ENCODE data around the gene ATG13.

Gene ATG13

GRCh38 chr11:46679241-46680163 lies 62.1 kb downstream of the ATG13 start:
- peaks cover 27 to 35% of the 10 kb centered on the region in 2 donors for H3K4me1 ChIP-seq (ENCODE audit: control insufficient read depth in 1 of 2, insufficient read depth in 2 of 2, low read length in 2 of 2)
- H3K27me3 ChIP-seq (ENCODE audit: control insufficient read depth in 1 of 2, insufficient read depth in 2 of 2, low read length in 2 of 2), result no peaks in the 10 kb centered on the region
- no peaks in the 10 kb centered on the region for H3K9me3 ChIP-seq (ENCODE audit: control insufficient read depth in 1 of 2, low read length in 2 of 2)
- peaks cover 50 to 73% of the 10 kb centered on the region in 2 donors for H3K36me3 ChIP-seq (ENCODE audit: control insufficient read depth in 1 of 2, insufficient read depth in 2 of 2, low read length in 2 of 2)
- no peak overlapping the region for H3K27ac ChIP-seq (ENCODE audit: low read depth, low read length)
- H3K9ac ChIP-seq (ENCODE audit: low read depth in 1 of 2, low read length in 2 of 2), result no peak overlapping the region
- H3K4me3 ChIP-seq (ENCODE audit: low read depth in 1 of 2, low read length in 2 of 2), result no peak overlapping the region

DNA sequence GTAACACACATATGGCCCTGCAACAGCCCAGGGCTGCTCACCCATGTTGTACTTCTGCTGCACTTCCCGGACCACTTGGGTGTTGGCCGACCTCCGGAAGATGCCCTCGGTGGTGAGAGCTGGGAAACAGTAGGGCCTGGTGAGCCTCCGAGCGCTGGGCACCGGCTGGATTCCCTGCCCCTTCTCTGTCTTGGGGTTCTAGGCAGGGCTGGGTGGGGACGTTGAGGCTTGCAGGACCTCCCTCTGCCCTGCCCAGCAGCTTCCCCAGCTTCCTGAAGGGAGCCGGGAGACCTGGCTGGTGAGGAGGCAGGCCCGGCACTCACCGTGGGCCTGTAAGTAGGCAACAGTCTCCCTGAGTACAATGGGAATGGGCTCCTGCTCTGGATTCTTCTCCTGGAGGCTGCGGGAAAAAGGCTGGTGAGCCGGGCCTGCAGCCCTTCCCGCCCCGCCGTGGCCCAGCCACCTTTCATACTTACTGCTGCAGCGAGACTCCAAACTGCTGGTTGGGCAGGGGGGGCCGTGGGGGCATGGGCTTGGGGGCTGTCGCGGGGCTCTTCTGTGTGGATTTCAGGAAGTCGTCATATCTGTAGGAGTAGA lies 62.9 kb downstream of the ATG13 start:
- Histone ChIP-seq H3K36me3 (ENCODE audit: control insufficient read depth in 1 of 2, insufficient read depth in 2 of 2, low read length in 2 of 2) (peaks cover 50 to 75% of the 10 kb centered on the region in 2 donors), H3K9me3 (ENCODE audit: control insufficient read depth in 1 of 2, low read length in 2 of 2) (no peaks in the 10 kb centered on the region), H3K4me3 (ENCODE audit: low read depth in 1 of 2, low read length in 2 of 2) (no peak overlapping the region), H3K9ac (ENCODE audit: low read depth in 1 of 2, low read length in 2 of 2) (no peak overlapping the region), H3K4me1 (ENCODE audit: control insufficient read depth in 1 of 2, insufficient read depth in 2 of 2, low read length in 2 of 2) (peaks cover 20 to 28% of the 10 kb centered on the region in 2 donors), H3K27ac (ENCODE audit: low read depth, low read length) (no peak overlapping the region), H3K27me3 (ENCODE audit: control insufficient read depth in 1 of 2, insufficient read depth in 2 of 2, low read length in 2 of 2) (no peaks in the 10 kb centered on the region)

DNA sequence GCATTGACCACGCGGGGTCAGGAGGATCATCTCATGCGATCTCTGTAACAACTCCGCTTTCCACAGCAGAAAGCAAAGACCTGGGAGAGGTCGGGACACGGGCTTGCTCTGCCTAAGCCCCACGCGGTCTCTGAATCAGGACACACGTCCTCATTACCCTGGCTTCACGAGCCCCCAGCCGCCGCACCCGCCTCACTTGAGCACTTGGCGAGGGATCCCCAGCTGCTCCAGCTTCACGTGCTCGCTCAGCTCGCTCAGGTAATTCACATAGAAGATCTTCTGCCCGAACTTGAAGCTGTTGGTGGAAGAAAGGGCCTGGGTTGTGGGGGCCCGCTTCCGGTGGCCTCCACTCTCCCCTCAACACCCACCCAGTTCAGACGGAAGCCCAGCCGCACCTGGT lies 63.5 kb downstream of the ATG13 start:
- H3K36me3 ChIP-seq (ENCODE audit: control insufficient read depth in 1 of 2, insufficient read depth in 2 of 2, low read length in 2 of 2), result peaks cover 50 to 75% of the 10 kb centered on the region in 2 donors
- no peak overlapping the region for H3K9ac ChIP-seq (ENCODE audit: low read depth in 1 of 2, low read length in 2 of 2)
- H3K4me1 ChIP-seq (ENCODE audit: control insufficient read depth in 1 of 2, insufficient read depth in 2 of 2, low read length in 2 of 2), result peaks cover 14 to 22% of the 10 kb centered on the region in 2 donors
- no peak overlapping the region for H3K4me3 ChIP-seq (ENCODE audit: low read depth in 1 of 2, low read length in 2 of 2)
- H3K27me3 ChIP-seq (ENCODE audit: control insufficient read depth in 1 of 2, insufficient read depth in 2 of 2, low read length in 2 of 2), result no peaks in the 10 kb centered on the region
- no peaks in the 10 kb centered on the region for H3K9me3 ChIP-seq (ENCODE audit: control insufficient read depth in 1 of 2, low read length in 2 of 2)
- H3K27ac ChIP-seq (ENCODE audit: low read depth, low read length), result no peak overlapping the region

- H3K9me3 ChIP-seq (ENCODE audit: control insufficient read depth in 1 of 2, low read length in 2 of 2), result no peaks in the 10 kb centered on the region
- H3K4me3 ChIP-seq (ENCODE audit: low read depth in 1 of 2, low read length in 2 of 2), result no peak overlapping the region
- H3K27me3 ChIP-seq (ENCODE audit: control insufficient read depth in 1 of 2, insufficient read depth in 2 of 2, low read length in 2 of 2), result no peaks in the 10 kb centered on the region
- no peak overlapping the region for H3K9ac ChIP-seq (ENCODE audit: low read depth in 1 of 2, low read length in 2 of 2)
- H3K36me3 ChIP-seq (ENCODE audit: control insufficient read depth in 1 of 2, insufficient read depth in 2 of 2, low read length in 2 of 2), result peaks cover 48 to 72% of the 10 kb centered on the region in 2 donors
- peaks cover 7 to 12% of the 10 kb centered on the region in 2 donors for H3K4me1 ChIP-seq (ENCODE audit: control insufficient read depth in 1 of 2, insufficient read depth in 2 of 2, low read length in 2 of 2)
- H3K27ac ChIP-seq (ENCODE audit: low read depth, low read length), result no peak overlapping the region
Observed at GRCh38 chr11:46681814-46682213, 64.5 kb downstream of the ATG13 start.

- peaks cover 57 to 76% of the 10 kb centered on the region in 2 donors for H3K36me3 ChIP-seq (ENCODE audit: control insufficient read depth in 1 of 2, insufficient read depth in 2 of 2, low read length in 2 of 2)
- H3K27ac ChIP-seq (ENCODE audit: low read depth, low read length), result no peak overlapping the region
- no peaks in the 10 kb centered on the region for H3K27me3 ChIP-seq (ENCODE audit: control insufficient read depth in 1 of 2, insufficient read depth in 2 of 2, low read length in 2 of 2)
- H3K4me3 ChIP-seq (ENCODE audit: low read depth in 1 of 2, low read length in 2 of 2), result no peak overlapping the region
- no peak overlapping the region for H3K9ac ChIP-seq (ENCODE audit: low read depth in 1 of 2, low read length in 2 of 2)
- peaks cover 7 to 9% of the 10 kb centered on the region in 2 donors for H3K4me1 ChIP-seq (ENCODE audit: control insufficient read depth in 1 of 2, insufficient read depth in 2 of 2, low read length in 2 of 2)
- no peaks in the 10 kb centered on the region for H3K9me3 ChIP-seq (ENCODE audit: control insufficient read depth in 1 of 2, low read length in 2 of 2)
Observed at GRCh38 chr11:46682773-46683752, 65.7 kb downstream of the ATG13 start.

DNA sequence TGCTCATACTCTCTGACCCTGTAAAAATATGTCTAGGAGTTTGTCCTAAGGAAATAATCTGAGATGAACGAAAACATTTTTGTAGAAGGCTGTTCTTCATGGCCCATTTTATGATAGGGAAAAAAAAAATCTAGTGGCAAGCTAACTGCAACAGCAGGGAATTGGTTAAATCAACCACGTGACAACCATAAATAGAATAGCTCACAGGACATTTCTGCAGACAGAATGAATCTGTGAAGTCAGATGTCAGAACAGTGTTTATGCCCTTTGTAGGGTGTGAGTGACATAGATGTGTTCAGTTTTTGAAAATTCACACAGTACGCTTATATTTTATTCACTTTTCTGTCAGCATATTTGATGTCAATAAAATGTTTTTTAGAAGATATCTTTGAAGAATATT lies 67.0 kb downstream of the ATG13 start:
- Histone ChIP-seq H3K9me3 (ENCODE audit: control insufficient read depth in 1 of 2, low read length in 2 of 2) (no peaks in the 10 kb centered on the region), H3K27ac (ENCODE audit: low read depth, low read length) (no peak overlapping the region), H3K9ac (ENCODE audit: low read depth in 1 of 2, low read length in 2 of 2) (no peak overlapping the region), H3K4me3 (ENCODE audit: low read depth in 1 of 2, low read length in 2 of 2) (no peak overlapping the region), H3K36me3 (ENCODE audit: control insufficient read depth in 1 of 2, insufficient read depth in 2 of 2, low read length in 2 of 2) (peaks cover 44 to 72% of the 10 kb centered on the region in 2 donors), H3K4me1 (ENCODE audit: control insufficient read depth in 1 of 2, insufficient read depth in 2 of 2, low read length in 2 of 2) (peaks cover 0 to 4% of the 10 kb centered on the region in 2 donors), H3K27me3 (ENCODE audit: control insufficient read depth in 1 of 2, insufficient read depth in 2 of 2, low read length in 2 of 2) (no peaks in the 10 kb centered on the region)

- Histone ChIP-seq H3K9me3 (ENCODE audit: control insufficient read depth in 1 of 2, low read length in 2 of 2) (no peaks in the 10 kb centered on the region), H3K36me3 (ENCODE audit: control insufficient read depth in 1 of 2, insufficient read depth in 2 of 2, low read length in 2 of 2) (peaks cover 19 to 63% of the 10 kb centered on the region in 2 donors), H3K27ac (ENCODE audit: low read depth, low read length) (no peak overlapping the region), H3K9ac (ENCODE audit: low read depth in 1 of 2, low read length in 2 of 2) (no peak overlapping the region), H3K27me3 (ENCODE audit: control insufficient read depth in 1 of 2, insufficient read depth in 2 of 2, low read length in 2 of 2) (no peaks in the 10 kb centered on the region), H3K4me3 (ENCODE audit: low read depth in 1 of 2, low read length in 2 of 2) (no peak overlapping the region), H3K4me1 (ENCODE audit: control insufficient read depth in 1 of 2, insufficient read depth in 2 of 2, low read length in 2 of 2) (no peaks in the 10 kb centered on the region)
Observed at GRCh38 chr11:46686886-46687795, 69.8 kb downstream of the ATG13 start.

DNA sequence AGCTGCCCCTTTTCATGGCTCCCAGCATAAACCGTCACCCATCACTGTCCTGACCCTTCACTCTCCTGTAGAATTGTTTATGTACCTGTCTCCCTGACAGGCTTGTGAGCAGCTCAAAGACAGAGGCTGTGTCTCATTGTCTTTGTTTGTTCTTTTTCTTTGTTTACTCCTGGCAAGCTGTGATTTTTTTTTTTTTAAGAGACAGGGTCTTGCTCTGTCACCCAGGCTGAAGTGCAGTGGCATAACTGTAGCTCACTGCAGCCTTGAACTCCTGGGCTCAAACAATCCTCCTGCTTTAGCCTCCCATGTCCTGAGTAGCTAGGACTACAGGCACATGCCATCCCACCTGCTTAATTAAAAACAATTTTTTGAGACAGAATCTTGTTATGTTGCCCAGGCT lies 73.3 kb downstream of the ATG13 start:
- Histone ChIP-seq H3K9me3 (ENCODE audit: control insufficient read depth in 1 of 2, low read length in 2 of 2) (no peaks in the 10 kb centered on the region), H3K27me3 (ENCODE audit: control insufficient read depth in 1 of 2, insufficient read depth in 2 of 2, low read length in 2 of 2) (no peaks in the 10 kb centered on the region), H3K4me3 (ENCODE audit: low read depth in 1 of 2, low read length in 2 of 2) (no peak overlapping the region), H3K36me3 (ENCODE audit: control insufficient read depth in 1 of 2, insufficient read depth in 2 of 2, low read length in 2 of 2) (peaks cover 40 to 74% of the 10 kb centered on the region in 2 donors), H3K4me1 (ENCODE audit: control insufficient read depth in 1 of 2, insufficient read depth in 2 of 2, low read length in 2 of 2) (no peaks in the 10 kb centered on the region), H3K27ac (ENCODE audit: low read depth, low read length) (no peak overlapping the region), H3K9ac (ENCODE audit: low read depth in 1 of 2, low read length in 2 of 2) (no peak overlapping the region)

DNA sequence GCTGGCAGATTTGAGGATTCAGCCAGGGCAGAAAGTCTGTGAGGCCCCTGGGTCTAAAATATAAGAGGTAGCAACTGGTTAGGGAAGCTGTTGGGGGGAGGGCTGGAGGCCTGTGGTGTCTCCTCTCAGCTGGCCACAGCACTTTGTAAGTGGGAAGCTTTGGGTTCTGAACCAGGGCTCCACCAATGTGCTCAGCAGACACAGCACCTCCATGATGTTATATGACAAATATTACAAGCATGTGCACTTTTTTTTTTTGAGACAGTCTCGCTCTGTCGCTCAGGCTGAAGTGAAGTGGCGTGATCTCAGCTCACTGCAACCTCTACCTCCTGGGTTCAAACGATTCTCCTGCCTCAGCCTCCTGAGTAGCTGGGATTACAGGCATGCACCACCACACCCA lies 75.1 kb downstream of the ATG13 start:
- peaks cover 34 to 74% of the 10 kb centered on the region in 2 donors for H3K36me3 ChIP-seq (ENCODE audit: control insufficient read depth in 1 of 2, insufficient read depth in 2 of 2, low read length in 2 of 2)
- no peaks in the 10 kb centered on the region for H3K9me3 ChIP-seq (ENCODE audit: control insufficient read depth in 1 of 2, low read length in 2 of 2)
- H3K4me3 ChIP-seq (ENCODE audit: low read depth in 1 of 2, low read length in 2 of 2), result no peak overlapping the region
- H3K27ac ChIP-seq (ENCODE audit: low read depth, low read length), result no peak overlapping the region
- H3K27me3 ChIP-seq (ENCODE audit: control insufficient read depth in 1 of 2, insufficient read depth in 2 of 2, low read length in 2 of 2), result no peaks in the 10 kb centered on the region
- H3K9ac ChIP-seq (ENCODE audit: low read depth in 1 of 2, low read length in 2 of 2), result no peak overlapping the region
- H3K4me1 ChIP-seq (ENCODE audit: control insufficient read depth in 1 of 2, insufficient read depth in 2 of 2, low read length in 2 of 2), result peaks cover 0 to 6% of the 10 kb centered on the region in 2 donors

Measured in duodenal mucosa (tissue), 2 donors.